Liver (tissue), 9 donors: Measurements from ENCODE around the gene CNNM1. TPM values are rescaled to one million over a fixed set of nuclear protein-coding genes. Genes with fewer than 3 reads are reported as not detected.

Experiments
- DNase-seq: peaks from one replicate; pipeline ENCODE4 v3.0.0-alpha.2; 2017; ENCODE audit warnings: low spot score
- H3K27ac ChIP-seq, 2 donors: one replicate each; pipeline ENCODE4 v1.7.0; 2013; ENCODE audit warnings: inconsistent platforms in 2 of 2, low read length in 2 of 2, control low read depth in 1 of 2, low read depth in 1 of 2, mild to moderate bottlenecking in 1 of 2
- H3K27me3 ChIP-seq, 4 donors: one replicate each; pipeline versions ENCODE4 v1.6.1 to v1.7.0; 2013; ENCODE audit warnings: low read length in 3 of 4, inconsistent platforms in 1 of 4, mild to moderate bottlenecking in 1 of 4, moderate library complexity in 1 of 4; ENCODE audit not compliant: control insufficient read depth in 4 of 4, insufficient read depth in 4 of 4
- H3K36me3 ChIP-seq, 4 donors: one replicate each; pipeline versions ENCODE4 v1.6.1 to v1.7.0; 2013; ENCODE audit warnings: low read length in 3 of 4, mild to moderate bottlenecking in 3 of 4, low read depth in 1 of 4, moderate library complexity in 1 of 4; ENCODE audit not compliant: control insufficient read depth in 4 of 4, insufficient read depth in 3 of 4
- H3K4me1 ChIP-seq, 4 donors: one replicate each; pipeline versions ENCODE4 v1.6.1 to v1.7.0; 2013; ENCODE audit warnings: low read length in 3 of 4, mild to moderate bottlenecking in 3 of 4, moderate library complexity in 1 of 4; ENCODE audit not compliant: control insufficient read depth in 4 of 4, insufficient read depth in 4 of 4
- H3K4me3 ChIP-seq, 3 donors: one replicate each; pipeline versions ENCODE4 v1.6.1 to v1.7.0; 2013; ENCODE audit warnings: low read length in 3 of 3, control low read depth in 1 of 3, low read depth in 1 of 3, mild to moderate bottlenecking in 1 of 3
- H3K9ac ChIP-seq, 2 donors: one replicate each; pipeline ENCODE4 v1.7.0; 2013; ENCODE audit warnings: low read length in 2 of 2, mild to moderate bottlenecking in 2 of 2, moderate library complexity in 2 of 2, control low read depth in 1 of 2, low read depth in 1 of 2
- H3K9me3 ChIP-seq, 4 donors: one replicate each; pipeline versions ENCODE4 v1.6.1 to v1.7.0; 2013; ENCODE audit warnings: low read length in 3 of 4; ENCODE audit not compliant: control insufficient read depth in 4 of 4
- ATF3 ChIP-seq: IDR thresholded peaks from 2 replicates; pipeline ENCODE4 v1.6.1; 2016; ENCODE audit warnings: antibody characterized with exemption
- CTCF ChIP-seq: fragments of 150-350 bp; IDR thresholded peaks from 2 replicates; pipeline ENCODE4 v1.5.1; 2017; ENCODE audit warnings: improper control_type of control experiment, low read depth, low read length; ENCODE audit not compliant: missing input control
- EGR1 ChIP-seq, 2 donors: IDR thresholded peaks; 2 replicates each; pipeline ENCODE4 v1.6.1; 2016 to 2018; ENCODE audit warnings: antibody characterized with exemption in 2 of 2, low read depth in 2 of 2
- FOXA1 ChIP-seq: IDR thresholded peaks from 2 replicates; pipeline ENCODE4 v1.6.1; 2016; ENCODE audit warnings: antibody characterized with exemption
- FOXA2 ChIP-seq: IDR thresholded peaks from 2 replicates; pipeline ENCODE4 v1.6.1; 2016; ENCODE audit warnings: antibody characterized with exemption
- GABPA ChIP-seq, 2 donors: IDR thresholded peaks in 1 of 2; conservative IDR thresholded peaks in 1 of 2; 2 replicates each; pipeline ENCODE4 v1.6.1; 2016; ENCODE audit warnings: antibody characterized with exemption in 2 of 2, mild to moderate bottlenecking in 1 of 2, moderate library complexity in 1 of 2
- JUND ChIP-seq, 2 donors: IDR thresholded peaks; 2 replicates each; pipeline ENCODE4 v1.6.1; 2016; ENCODE audit warnings: antibody characterized with exemption in 2 of 2
- NR2F2 ChIP-seq: IDR thresholded peaks from 2 replicates; pipeline ENCODE4 v1.6.1; 2016; ENCODE audit warnings: antibody characterized with exemption
- RAD21 ChIP-seq, 2 donors: IDR thresholded peaks; 2 replicates each; pipeline ENCODE4 v1.6.1; 2016; ENCODE audit warnings: antibody characterized with exemption in 2 of 2, mild to moderate bottlenecking in 2 of 2
- REST ChIP-seq: IDR thresholded peaks from 2 replicates; pipeline ENCODE4 v1.6.1; 2016; ENCODE audit warnings: antibody characterized with exemption, mild to moderate bottlenecking
- RXRA ChIP-seq, 2 donors: IDR thresholded peaks; 2 replicates each; pipeline ENCODE4 v1.6.1; 2017 to 2018; ENCODE audit warnings: antibody characterized with exemption in 2 of 2, mild to moderate bottlenecking in 1 of 2
- YY1 ChIP-seq: IDR thresholded peaks from 2 replicates; pipeline ENCODE4 v1.6.1; 2016; ENCODE audit warnings: antibody characterized with exemption, mild to moderate bottlenecking
- ZBTB33 ChIP-seq: IDR thresholded peaks from 2 replicates; pipeline ENCODE4 v1.6.1; 2016; ENCODE audit warnings: antibody characterized with exemption
- WGBS: extraction: QIAGEN DNeasy Blood & Tissue Kit; methylation state at CpG from one replicate; pipeline ENCODE4 v1.1.7; 2013; 5-methylcytosine and 5-hydroxymethylcytosine counted together
- polyA plus RNA-seq, 2 donors: library from polyadenylated mRNA; stranded (reverse) in 1 of 2; unstranded in 1 of 2; fragments of 200-250 nt in 1 of 2; fragments of >200 nt in 1 of 2; fragmentation: Nextera tagmentation in 1 of 2; extraction: Ambion mirVana in 1 of 2; gene quantifications; one replicate each; pipeline versions ENCODE4 v1.2.1 to v1.2.3, GENCODE V29; 2013 to 2015
- total RNA-seq, 2 donors: library from RNA; depleted of rRNA; stranded (reverse); fragments of >200 nt; gene quantifications; one replicate each; pipeline ENCODE4 v1.2.3, GENCODE V29; 2014
- donor health status: healthy.
- donor health status: healthy.
- donor health status: healthy.
- donor health status: healthy.
- donor health status: healthy.

Gene CNNM1
- total and polyA plus RNA-seq, 4 donors = 0.05 to 0.10 (median 0.07) TPM

- no peak overlapping the region for H3K9ac ChIP-seq
- H3K36me3 ChIP-seq = no peaks in the 10 kb centered on the region
- DNase-seq = no peak
- H3K4me3 ChIP-seq = no peak overlapping the region
- H3K9me3 ChIP-seq = no peaks in the 10 kb centered on the region
- WGBS = 90% methylated on average over 5 of the region's 5 CpGs
- no peaks in the 10 kb centered on the region for H3K27me3 ChIP-seq
- H3K27ac ChIP-seq = no peak overlapping the region
- no peaks in the 10 kb centered on the region for H3K4me1 ChIP-seq
- TF ChIP-seq JUND (IDR thresholded peaks at IDR 0.05) (no peak), FOXA1 (no peak), NR2F2 (no peak), YY1 (no peak), RAD21 (IDR thresholded peaks at IDR 0.05) (no peak)
Observed at GRCh38 chr10:99343262-99343661, 14.1 kb downstream of the CNNM1 start.

- no peaks in the 10 kb centered on the region for H3K9me3 ChIP-seq
- WGBS = 71% methylated on average over 4 of the region's 4 CpGs
- no peak for DNase-seq
Observed at GRCh38 chr10:99344715-99345114, 15.6 kb downstream of the CNNM1 start.

GRCh38 chr10:99345350-99345749 lies 16.2 kb downstream of the CNNM1 start:
- WGBS = 89% methylated on average over 1 of the region's 1 CpG
- H3K27me3 ChIP-seq = no peaks in the 10 kb centered on the region
- DNase-seq = no peak
- H3K9me3 ChIP-seq = no peaks in the 10 kb centered on the region
- no peak overlapping the region for H3K4me3 ChIP-seq
- H3K27ac ChIP-seq = no peak overlapping the region
- H3K4me1 ChIP-seq = no peaks in the 10 kb centered on the region
- TF ChIP-seq ATF3 = no peak
- no peak overlapping the region for H3K9ac ChIP-seq
- no peaks in the 10 kb centered on the region for H3K36me3 ChIP-seq

More at GRCh38 chr10:99344715-99345114, 15.6 kb downstream of the CNNM1 start:
- Histone ChIP-seq H3K4me1 (no peaks in the 10 kb centered on the region), H3K27me3 (no peaks in the 10 kb centered on the region), H3K27ac (no peak overlapping the region), H3K36me3 (no peaks in the 10 kb centered on the region), H3K4me3 (no peak overlapping the region), H3K9ac (no peak overlapping the region)
- TF ChIP-seq GABPA (IDR thresholded peaks at IDR 0.05 in 1 of 2, conservative IDR thresholded peaks at IDR 0.05 in 1 of 2) (no peak), CTCF (no peak), NR2F2 (no peak)

GRCh38 chr10:99346247-99346646 lies 17.1 kb downstream of the CNNM1 start:
- no peaks in the 10 kb centered on the region for H3K27me3 ChIP-seq
- DNase-seq = no peak
- H3K4me3 ChIP-seq = no peak overlapping the region
- H3K4me1 ChIP-seq = no peaks in the 10 kb centered on the region
- no peak overlapping the region for H3K9ac ChIP-seq
- 57% methylated on average over 1 of the region's 1 CpG for WGBS
- H3K36me3 ChIP-seq = no peaks in the 10 kb centered on the region
- no peaks in the 10 kb centered on the region for H3K9me3 ChIP-seq
- no peak overlapping the region for H3K27ac ChIP-seq
- TF ChIP-seq RXRA (IDR thresholded peaks at IDR 0.05) (no peak), JUND (IDR thresholded peaks at IDR 0.05) (no peak), YY1 (no peak), CTCF (no peak), REST (no peak), FOXA2 (no peak), GABPA (IDR thresholded peaks at IDR 0.05 in 1 of 2, conservative IDR thresholded peaks at IDR 0.05 in 1 of 2) (no peak), RAD21 (IDR thresholded peaks at IDR 0.05) (no peak), FOXA1 (no peak), ZBTB33 (no peak), NR2F2 (no peak), EGR1 (IDR thresholded peaks at IDR 0.05; ENCODE audit: low read depth in 2 of 2) (no peak)
